Astrocyte of the cerebellum (primary cell): Measurements from ENCODE around the gene PIGZ.

Experiments
- DNase-seq: peaks from one replicate; pipeline ENCODE4 v3.0.0-alpha.2; 2011; ENCODE audit warnings: low read depth
- H3K4me3 ChIP-seq: 2 replicates; pipeline ENCODE4 v1.5.1; 2011; ENCODE audit warnings: mild to moderate bottlenecking, low read depth, low read length, moderate library complexity
- in situ Hi-C: cut with HindIII; loops from 2 replicates; pipeline ENCODE4 v1.10.0; 2017; ENCODE audit warnings: low sequenced_read_pairs
- TF ChIP-seq, protein P1 (sequence below): IDR thresholded peaks from 2 replicates; pipeline ENCODE4 v1.5.1; 2012; ENCODE audit warnings: low read length, low read depth, moderate library complexity, mild to moderate bottlenecking; ENCODE audit errors: missing control alignments

The PIGZ gene

DNA sequence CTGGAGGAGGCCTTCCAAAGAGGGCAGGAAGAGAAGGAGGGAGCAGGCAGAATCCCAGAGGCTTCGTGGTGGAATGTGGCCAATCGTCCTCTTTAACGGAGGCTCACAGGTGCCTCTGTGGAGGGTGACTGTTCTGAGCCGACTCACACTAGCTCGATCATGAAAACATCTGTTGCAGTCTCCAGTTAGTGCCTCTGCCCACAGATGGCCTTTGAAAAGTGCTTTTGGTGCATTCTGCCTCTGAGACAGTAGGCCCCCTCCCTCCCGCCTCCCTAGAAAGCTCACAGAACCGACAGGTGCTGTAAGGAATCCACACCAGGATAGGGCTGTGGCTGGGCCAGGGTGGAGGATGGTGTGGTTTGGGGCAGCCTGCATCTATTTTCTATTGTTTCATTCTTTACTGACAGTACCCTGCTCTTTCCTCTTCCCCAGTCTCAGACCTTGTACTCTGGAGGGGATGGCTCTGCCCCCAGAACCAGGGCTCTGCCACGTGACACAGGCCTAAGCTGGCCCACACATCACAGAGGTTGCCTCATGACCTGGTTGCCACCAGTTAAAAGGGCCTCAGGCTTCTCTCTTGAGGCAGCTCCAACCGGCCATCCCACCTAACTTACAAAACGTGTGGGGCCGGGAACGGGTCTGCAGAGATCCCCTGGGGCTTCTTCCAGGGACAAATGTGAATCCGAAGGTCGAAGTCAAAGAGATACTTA is 27.2 kb upstream of the PIGZ start:
- in situ Hi-C loops, result loop anchor here (5.0 kb wide), 2 partner anchors 48 to 96 kb away; no protein-coding TSS in a partner anchor
- no peak overlapping the region for H3K4me3 ChIP-seq
- TF ChIP-seq, protein P1, sequence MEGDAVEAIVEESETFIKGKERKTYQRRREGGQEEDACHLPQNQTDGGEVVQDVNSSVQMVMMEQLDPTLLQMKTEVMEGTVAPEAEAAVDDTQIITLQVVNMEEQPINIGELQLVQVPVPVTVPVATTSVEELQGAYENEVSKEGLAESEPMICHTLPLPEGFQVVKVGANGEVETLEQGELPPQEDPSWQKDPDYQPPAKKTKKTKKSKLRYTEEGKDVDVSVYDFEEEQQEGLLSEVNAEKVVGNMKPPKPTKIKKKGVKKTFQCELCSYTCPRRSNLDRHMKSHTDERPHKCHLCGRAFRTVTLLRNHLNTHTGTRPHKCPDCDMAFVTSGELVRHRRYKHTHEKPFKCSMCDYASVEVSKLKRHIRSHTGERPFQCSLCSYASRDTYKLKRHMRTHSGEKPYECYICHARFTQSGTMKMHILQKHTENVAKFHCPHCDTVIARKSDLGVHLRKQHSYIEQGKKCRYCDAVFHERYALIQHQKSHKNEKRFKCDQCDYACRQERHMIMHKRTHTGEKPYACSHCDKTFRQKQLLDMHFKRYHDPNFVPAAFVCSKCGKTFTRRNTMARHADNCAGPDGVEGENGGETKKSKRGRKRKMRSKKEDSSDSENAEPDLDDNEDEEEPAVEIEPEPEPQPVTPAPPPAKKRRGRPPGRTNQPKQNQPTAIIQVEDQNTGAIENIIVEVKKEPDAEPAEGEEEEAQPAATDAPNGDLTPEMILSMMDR, result no peak
- no peak for DNase-seq

DNA sequence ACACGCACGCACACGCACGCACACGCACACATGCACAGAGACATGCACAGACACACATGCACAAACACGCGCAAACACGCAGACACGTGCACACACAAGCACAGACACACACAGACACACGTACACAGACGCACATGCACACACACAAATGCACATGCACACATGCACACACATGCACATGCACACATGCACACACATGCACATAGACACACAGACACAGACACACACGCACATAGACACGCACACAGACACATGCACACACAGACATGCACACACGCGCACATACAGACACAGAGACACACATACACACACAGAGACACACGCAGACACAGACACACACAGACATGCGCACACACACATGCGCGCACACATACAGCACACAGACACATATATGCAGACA is 26.4 kb upstream of the PIGZ start:
- no peak for DNase-seq
- TF ChIP-seq, protein P1, result no peak
- in situ Hi-C loops, result loop anchor here (5.0 kb wide), 2 partner anchors 48 to 97 kb away; no protein-coding TSS in a partner anchor
- no peak overlapping the region for H3K4me3 ChIP-seq

DNA sequence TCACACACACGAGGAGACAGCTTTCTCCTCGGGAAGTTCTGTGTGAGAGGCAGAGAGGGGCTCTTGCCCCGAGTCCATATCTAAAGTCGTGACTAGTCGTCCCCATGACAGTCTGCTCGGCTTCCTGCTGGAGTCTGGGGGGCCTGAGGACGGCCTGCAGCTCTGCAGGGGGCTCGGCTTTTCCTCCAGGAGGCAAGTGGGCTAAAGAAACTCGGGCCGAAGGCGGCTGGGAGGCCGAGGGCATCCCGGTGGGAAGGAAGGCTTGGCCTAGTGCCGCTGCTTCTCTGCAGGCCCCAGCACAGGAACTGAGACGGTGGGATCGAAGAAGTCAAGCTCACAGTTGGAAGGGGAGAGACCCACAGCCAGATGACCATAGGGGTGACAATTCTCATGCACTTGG is 25.4 kb upstream of the PIGZ start:
- in situ Hi-C loops, result no loop called here
- no peak overlapping the region for H3K4me3 ChIP-seq
- TF ChIP-seq, protein P1, result no peak
- no peak for DNase-seq

DNA sequence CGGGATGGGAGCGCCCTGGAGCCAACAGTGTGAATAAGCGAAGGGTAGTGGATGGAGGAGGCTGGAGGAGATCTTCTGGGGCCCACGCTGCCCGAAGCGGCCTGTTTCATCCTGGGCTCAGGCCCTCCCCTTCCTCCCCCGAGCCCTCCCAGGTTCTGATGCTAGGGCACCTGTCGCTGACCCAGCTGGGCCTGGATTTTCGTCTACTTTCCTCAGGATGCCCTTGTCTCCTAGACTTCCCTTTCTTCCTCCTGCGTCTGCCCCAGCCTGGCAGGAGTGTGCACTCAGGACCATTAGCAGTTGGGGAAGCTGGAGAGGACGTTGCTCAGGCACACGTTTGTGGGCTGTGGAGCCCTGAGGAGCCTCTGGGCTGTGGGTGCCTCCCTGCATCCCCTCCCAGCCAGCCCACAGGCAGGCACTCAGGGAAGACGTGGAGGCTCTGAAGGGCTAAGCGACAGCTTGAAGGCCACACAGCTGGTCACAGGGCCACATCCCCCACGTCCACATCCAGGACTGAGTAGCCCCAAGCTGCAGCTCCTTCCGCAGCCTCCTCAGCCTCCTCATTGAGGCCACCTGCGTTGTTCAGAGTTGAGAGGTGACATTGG is 23.9 kb upstream of the PIGZ start:
- no peak overlapping the region for H3K4me3 ChIP-seq
- no peak for DNase-seq
- TF ChIP-seq, protein P1, result no peak
- in situ Hi-C loops, result no loop called here

DNA sequence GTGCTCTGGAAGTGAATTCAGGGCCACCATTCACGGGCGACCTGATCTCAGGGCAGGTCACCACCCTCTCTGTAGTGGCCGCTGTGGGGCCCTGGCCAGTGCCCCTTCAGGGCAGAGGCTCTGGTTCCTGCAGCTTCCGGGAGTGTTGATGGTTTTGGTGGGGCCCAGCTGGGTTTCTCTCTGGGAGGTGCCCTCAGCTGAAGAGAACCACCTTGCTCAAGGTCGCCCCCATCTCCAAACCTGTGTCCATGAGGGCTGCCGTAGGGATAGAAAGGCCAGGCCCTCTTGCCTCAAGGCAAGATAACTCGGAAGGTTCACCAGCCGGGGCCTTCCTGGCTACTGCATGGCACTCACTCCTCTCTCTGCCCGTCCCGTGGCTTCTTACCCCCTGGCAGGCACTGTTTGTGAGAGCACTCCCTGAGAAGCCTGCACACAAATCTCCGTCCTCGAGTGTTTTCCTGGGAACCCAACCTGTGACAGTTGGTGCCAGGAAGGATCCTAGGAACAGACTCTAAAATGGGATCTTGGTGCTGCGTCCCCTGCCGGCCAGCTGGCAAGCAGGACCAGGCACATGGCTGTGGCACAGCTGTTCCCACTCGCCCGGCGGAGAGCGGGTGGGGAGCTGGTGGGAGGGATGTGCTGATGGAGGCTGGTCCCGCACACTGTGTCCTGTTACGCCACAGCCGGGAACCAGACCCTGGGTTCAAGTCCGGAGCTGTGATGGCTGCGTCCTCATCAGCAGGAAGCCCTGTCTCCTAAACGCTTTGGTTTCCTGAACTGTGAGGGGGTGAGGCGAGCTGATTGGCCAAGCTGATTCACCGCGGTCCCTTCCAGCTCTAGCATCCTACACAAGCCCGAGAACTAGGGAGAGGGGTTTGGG is 23.2 kb upstream of the PIGZ start:
- in situ Hi-C loops, result no loop called here
- H3K4me3 ChIP-seq, result no peak overlapping the region
- TF ChIP-seq, protein P1, result no peak
- DNase-seq, result no peak

DNA sequence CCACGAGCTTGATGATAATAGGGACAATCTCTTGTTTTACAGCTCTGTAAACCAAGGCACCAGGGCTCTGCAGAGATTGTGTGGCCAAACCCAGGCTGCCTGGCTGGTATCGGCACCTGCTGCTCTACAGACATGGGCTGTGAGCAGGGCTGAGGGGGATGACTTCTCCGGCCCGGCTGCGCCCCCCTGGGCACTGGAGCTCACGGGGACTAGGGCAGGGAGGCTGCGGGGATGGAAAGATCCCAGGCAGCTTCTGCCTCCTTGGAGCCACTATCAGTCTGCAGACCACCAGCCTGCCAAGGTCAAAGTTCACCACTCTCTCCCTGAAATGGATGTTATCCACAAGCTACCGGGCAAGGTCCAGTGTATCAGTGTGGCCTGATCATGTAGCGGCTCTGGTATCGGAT is 22.0 kb upstream of the PIGZ start:
- in situ Hi-C loops, result no loop called here
- TF ChIP-seq, protein P1, result no peak
- no peak for DNase-seq
- H3K4me3 ChIP-seq, result no peak overlapping the region
